GM23338 (cell line): Measurements from ENCODE around the gene PCDHA12. TPM values are rescaled to one million over a fixed set of nuclear protein-coding genes. Genes with fewer than 3 reads are reported as not detected.

Source experiments
- ATAC-seq: fragments of 200-7000 bp; cut with Tn5 transposase; 3 replicates; pipeline ENCODE4 v1.9.1; 2020
- DNase-seq: peaks from one replicate; pipeline ENCODE4 v3.0.0-alpha.2; 2015; ENCODE audit warnings: low spot score
- H2AFZ ChIP-seq: fragments of 200-600 bp; sonication (generic); 2 replicates; pipeline ENCODE4 v1.8.0; 2016; ENCODE audit warnings: antibody characterized with exemption, mild to moderate bottlenecking, moderate library complexity
- H3F3A ChIP-seq: fragments of 200-600 bp; sonication (generic); replicated peaks from 2 replicates; pipeline ENCODE4 v1.8.0; 2017; ENCODE audit warnings: antibody characterized with exemption, mixed run types, low read depth
- H3K27ac ChIP-seq: fragments of 200-600 bp; sonication (generic); 2 replicates; pipeline ENCODE4 v1.6.1; 2016; ENCODE audit warnings: low read depth
- H3K27me3 ChIP-seq: fragments of 200-600 bp; sonication (generic); 2 replicates; pipeline ENCODE4 v1.8.0; 2016; ENCODE audit warnings: mild to moderate bottlenecking, mixed run types, moderate library complexity; ENCODE audit not compliant: insufficient read depth
- H3K36me3 ChIP-seq: fragments of 200-600 bp; sonication (generic); 2 replicates; pipeline ENCODE4 v1.8.0; 2016; ENCODE audit warnings: mild to moderate bottlenecking; ENCODE audit not compliant: insufficient read depth
- H3K4me1 ChIP-seq: fragments of 200-600 bp; sonication (generic); 2 replicates; pipeline ENCODE4 v1.8.0; 2016; ENCODE audit warnings: mild to moderate bottlenecking, moderate library complexity; ENCODE audit not compliant: insufficient read depth
- H3K4me2 ChIP-seq: fragments of 200-600 bp; sonication (generic); 2 replicates; pipeline ENCODE4 v1.7.1; 2017; ENCODE audit warnings: mixed run types
- H3K4me3 ChIP-seq: fragments of 200-600 bp; sonication (generic); 2 replicates; pipeline ENCODE4 v1.6.1; 2016; ENCODE audit warnings: mixed run types
- H3K79me2 ChIP-seq: fragments of 200-600 bp; sonication (generic); replicated peaks from 2 replicates; pipeline ENCODE4 v1.8.0; 2017; ENCODE audit warnings: mild to moderate bottlenecking; ENCODE audit not compliant: insufficient read depth
- H3K9me2 ChIP-seq: fragments of 200-600 bp; sonication (generic); 2 replicates; pipeline ENCODE4 v1.8.0; 2017; ENCODE audit not compliant: insufficient read depth
- H4K20me1 ChIP-seq: fragments of 200-600 bp; sonication (generic); replicated peaks from 2 replicates; pipeline ENCODE4 v1.8.0; 2017; ENCODE audit warnings: mild to moderate bottlenecking; ENCODE audit not compliant: insufficient read depth
- H3K27ac Mint-ChIP-seq: 2 replicates; pipeline ENCODE4 v1.8.0; 2020; ENCODE audit warnings: inconsistent platforms, mild to moderate bottlenecking, moderate library complexity, mixed read lengths
- H3K27me3 Mint-ChIP-seq: 3 replicates; pipeline ENCODE4 v1.8.0; 2022; ENCODE audit warnings: low read depth, mild to moderate bottlenecking, moderate library complexity, mixed read lengths, inconsistent platforms; ENCODE audit not compliant: insufficient read depth, poor library complexity
- H3K36me3 Mint-ChIP-seq: 3 replicates; pipeline ENCODE4 v1.8.0; 2021; ENCODE audit warnings: low read depth, mild to moderate bottlenecking, inconsistent platforms, moderate library complexity, mixed read lengths
- H3K4me1 Mint-ChIP-seq: 3 replicates; pipeline ENCODE4 v1.8.0; 2020; ENCODE audit warnings: mild to moderate bottlenecking, inconsistent platforms, mixed read lengths
- H3K4me3 Mint-ChIP-seq: 3 replicates; pipeline ENCODE4 v1.8.0; 2021; ENCODE audit warnings: moderate library complexity, mild to moderate bottlenecking, inconsistent platforms, mixed read lengths
- H3K9me3 Mint-ChIP-seq: 3 replicates; pipeline ENCODE4 v1.8.0; 2020; ENCODE audit warnings: moderate library complexity, mild to moderate bottlenecking, inconsistent platforms, mixed read lengths
- CTCF ChIP-seq, 2 experiments: fragments of 200-600 bp in 1 of 2; sonication (generic) in 1 of 2; conservative IDR thresholded peaks; 2 replicates each; pipeline versions ENCODE4 v1.5.1 to v1.6.1; 2016 to 2017; ENCODE audit warnings: antibody characterized with exemption in 2 of 2, low read depth in 2 of 2, mild to moderate bottlenecking in 2 of 2, moderate library complexity in 1 of 2
- EZH2 ChIP-seq: fragments of 200-600 bp; sonication (generic); IDR thresholded peaks from one replicate; pipeline ENCODE4 v1.8.0; 2017; ENCODE audit warnings: antibody characterized with exemption, mild to moderate bottlenecking, low read depth; ENCODE audit not compliant: unreplicated experiment
- EZH2phosphoT487 ChIP-seq: fragments of 200-600 bp; sonication (generic); IDR thresholded peaks from one replicate; pipeline ENCODE4 v1.8.1; 2018; ENCODE audit warnings: antibody characterized with exemption; ENCODE audit not compliant: unreplicated experiment
- JUNB ChIP-seq: IDR thresholded peaks from one replicate; pipeline ENCODE4 v1.6.1; 2016; ENCODE audit warnings: antibody characterized with exemption; ENCODE audit not compliant: unreplicated experiment
- NANOG ChIP-seq: IDR thresholded peaks from 2 replicates; pipeline ENCODE4 v1.6.1; 2016; ENCODE audit warnings: antibody characterized with exemption, borderline replicate concordance
- POLR2AphosphoS5 ChIP-seq: IDR thresholded peaks from 2 replicates; pipeline ENCODE4 v1.6.1; 2016; ENCODE audit warnings: antibody characterized with exemption, low read depth
- REST ChIP-seq: IDR thresholded peaks from one replicate; pipeline ENCODE4 v1.6.1; 2018; ENCODE audit warnings: antibody characterized with exemption; ENCODE audit not compliant: unreplicated experiment
- ZNF114 ChIP-seq: fragments of 250-450 bp; sonication (Bioruptor Pico); IDR thresholded peaks from 2 replicates; pipeline ENCODE4 v1.5.0; 2020; ENCODE audit warnings: mild to moderate bottlenecking, moderate library complexity
- ZNF331 ChIP-seq: fragments of 250-450 bp; sonication (Bioruptor Pico); IDR thresholded peaks from 2 replicates; pipeline ENCODE4 v1.5.0; 2020; ENCODE audit warnings: low read depth, mild to moderate bottlenecking, moderate library complexity
- ZNF462 ChIP-seq: fragments of 250-450 bp; sonication (Bioruptor Pico); IDR thresholded peaks from 2 replicates; pipeline ENCODE4 v1.5.0; 2020; ENCODE audit warnings: mild to moderate bottlenecking, moderate library complexity
- polyA plus RNA-seq: library from polyadenylated mRNA; unstranded; fragments of >200 nt; fragmentation: Nextera tagmentation; extraction: Ambion mirVana; gene quantifications from 2 replicates; pipeline ENCODE4 v1.2.1, GENCODE V29; 2016
- total RNA-seq: library from RNA; depleted of rRNA; stranded (reverse); fragments of >200 nt; shearing (Covaris generic); gene quantifications from 2 replicates; pipeline ENCODE4 v1.2.3, GENCODE V29; 2014

PCDHA12 gene
- total and polyA plus RNA-seq, 2 experiments from 2014 or later = 5.1 to 17.7 TPM

GRCh38 chr5:140862441-140863295, 12.4 kb upstream of the PCDHA12 start (continued):
- TF ChIP-seq EZH2phosphoT487 (no peak), ZNF331 (CRISPR knock-in tag) (no peak), EZH2 (no peak)

GRCh38 chr5:140868721-140869554, 6.2 kb upstream of the PCDHA12 start, which contains the start of gene PCDHA11:
TSS of gene PCDHA11 (plus strand) at chr5:140868957. CDS start at chr5:140869104, 147 bp downstream.
- no peaks in the 10 kb centered on the region; the same call in 1 of the 2 replicates for H4K20me1 ChIP-seq
- no peaks in the 10 kb centered on the region for H3F3A ChIP-seq
- H3K27ac ChIP-seq = peak within 1 kb of the TSS; percentile 48; the same call in 1 of the 2 replicates
- DNase-seq (peak; percentile 87), ATAC-seq (peak; percentile 94)
- Mint-ChIP-seq H3K36me3 (peaks cover 38% of the 10 kb centered on the region), H3K4me3 (peak within 1 kb of the TSS; percentile 86), H3K27me3 (no peaks in the 10 kb centered on the region), H3K27ac (peak within 1 kb of the TSS; percentile 86), H3K9me3 (peaks cover 22% of the 10 kb centered on the region; the same call in 2 of the 3 replicates), H3K4me1 (peaks cover 11% of the 10 kb centered on the region)
- H3K4me1 ChIP-seq = 0 out of 2 replicates have a peak, but pooled peaks cover 9% of the 10 kb centered on the region
- H3K4me3 ChIP-seq = peak within 1 kb of the TSS; percentile 59
- H3K36me3 ChIP-seq = no peaks in the 10 kb centered on the region; the same call in 1 of the 2 replicates
- H2AFZ ChIP-seq = no peak within 1 kb of the TSS
- no peaks in the 10 kb centered on the region for H3K9me2 ChIP-seq
- H3K27me3 ChIP-seq = no peaks in the 10 kb centered on the region
- peak within 1 kb of the TSS; percentile 72 for H3K4me2 ChIP-seq
- peaks cover 27% of the 10 kb centered on the region for H3K79me2 ChIP-seq
- TF ChIP-seq POLR2AphosphoS5 (peak; percentile 44; the same call in 1 of the 2 replicates), EZH2phosphoT487 (no peak), NANOG (peak; percentile 34; the same call in 1 of the 2 replicates), ZNF462 (CRISPR knock-in tag) (no peak), REST (peak; percentile 27), ZNF114 (CRISPR knock-in tag) (no peak), ZNF331 (CRISPR knock-in tag) (no peak), JUNB (no peak), CTCF (conservative IDR thresholded peaks at IDR 0.05; ENCODE audit: low read depth in 2 of 2) (peak; percentile 76 to 82)
